HEK293T (cell line): ENCODE data around the gene HOXB2.

ENCODE experiments used
- CTCF ChIA-PET: fragments of 350-600 bp; formaldehyde crosslinking; extraction: SDS; loops from one replicate; lab custom pipeline; 2021; ENCODE audit warnings: antibody characterized with exemption, inconsistent platforms; lab: Yijun Ruan, JAX
- POLR2A ChIA-PET: fragments of 350-600 bp; formaldehyde crosslinking; extraction: SDS; loops from one replicate; lab custom pipeline; 2020; ENCODE audit warnings: antibody characterized with exemption, inconsistent platforms; lab: Yijun Ruan, JAX
- DNase-seq: peaks from one replicate; pipeline ENCODE4 v3.0.0; 2012; ENCODE audit warnings: mixed read lengths; ENCODE audit errors: extremely low spot score
- ARNT ChIP-seq: fragments of 450-650 bp; IDR thresholded peaks from 2 replicates; pipeline ENCODE4 v1.6.1; 2017; ENCODE audit warnings: mild to moderate bottlenecking
- BHLHE40 ChIP-seq: fragments of 450-650 bp; IDR thresholded peaks from 2 replicates; pipeline ENCODE4 v1.6.1; 2016; ENCODE audit warnings: mild to moderate bottlenecking, moderate library complexity, borderline replicate concordance
- CTBP1 ChIP-seq: fragments of 450-650 bp; IDR thresholded peaks from 2 replicates; pipeline ENCODE4 v1.6.1; 2016; ENCODE audit warnings: borderline replicate concordance
- ELF4 ChIP-seq: fragments of 450-650 bp; IDR thresholded peaks from 2 replicates; pipeline ENCODE4 v1.6.1; 2017; ENCODE audit warnings: antibody characterized with exemption
- FOXA1 ChIP-seq: fragments of 450-650 bp; IDR thresholded peaks from 2 replicates; pipeline ENCODE4 v1.6.1; 2016; ENCODE audit warnings: mild to moderate bottlenecking
- FOXK2 ChIP-seq: fragments of 450-650 bp; IDR thresholded peaks from 2 replicates; pipeline ENCODE4 v1.6.1; 2016; ENCODE audit warnings: mild to moderate bottlenecking
- FOXM1 ChIP-seq: fragments of 450-650 bp; IDR thresholded peaks from 2 replicates; pipeline ENCODE4 v1.6.1; 2017; ENCODE audit warnings: mild to moderate bottlenecking, borderline replicate concordance
- HDGF ChIP-seq: fragments of 450-650 bp; IDR thresholded peaks from 2 replicates; pipeline ENCODE4 v1.6.1; 2017; ENCODE audit warnings: antibody characterized with exemption, borderline replicate concordance
- L3MBTL2 ChIP-seq: fragments of 450-650 bp; conservative IDR thresholded peaks from 2 replicates; pipeline ENCODE4 v1.6.1; 2016; ENCODE audit warnings: mild to moderate bottlenecking
- LEF1 ChIP-seq: fragments of 450-650 bp; IDR thresholded peaks from 2 replicates; pipeline ENCODE4 v1.6.1; 2017; ENCODE audit warnings: mild to moderate bottlenecking, borderline replicate concordance
- NFRKB ChIP-seq: fragments of 450-650 bp; IDR thresholded peaks from 2 replicates; pipeline ENCODE4 v1.6.1; 2016; ENCODE audit warnings: mild to moderate bottlenecking, moderate library complexity
- PKNOX1 ChIP-seq: fragments of 450-650 bp; IDR thresholded peaks from 2 replicates; pipeline ENCODE4 v1.6.1; 2016
- SP1 ChIP-seq: fragments of 450-650 bp; IDR thresholded peaks from 2 replicates; pipeline ENCODE4 v1.6.1; 2017
- SUZ12 ChIP-seq: fragments of 450-650 bp; IDR thresholded peaks from 2 replicates; pipeline ENCODE4 v1.6.1; 2016; ENCODE audit warnings: mild to moderate bottlenecking
- TARDBP ChIP-seq: fragments of 450-650 bp; IDR thresholded peaks from 2 replicates; pipeline ENCODE4 v1.6.1; 2016
- ZNF384 ChIP-seq: fragments of 450-650 bp; IDR thresholded peaks from 2 replicates; pipeline ENCODE4 v1.6.1; 2016

The HOXB2 gene

DNA sequence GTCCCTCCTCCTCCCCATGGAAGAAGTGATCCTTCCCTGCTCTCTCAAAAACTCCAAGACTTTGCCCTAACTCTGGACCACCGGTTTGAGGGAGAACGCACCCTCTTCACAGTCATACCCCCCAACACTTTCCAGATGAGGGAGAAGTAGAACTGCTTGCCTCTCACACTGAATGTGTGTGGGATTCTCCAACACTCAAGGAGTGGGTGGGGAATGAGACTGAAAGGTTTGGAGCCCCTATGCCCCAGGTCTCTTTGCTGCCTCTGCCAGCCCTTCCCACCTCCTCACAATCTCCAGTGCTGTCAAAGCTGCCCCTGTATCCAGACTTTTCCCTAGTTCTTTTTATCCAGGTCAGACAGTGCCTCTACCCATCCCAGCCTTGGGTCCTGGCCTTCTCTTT lies 21.8 kb upstream of the HOXB2 start:
- CTCF ChIA-PET = interaction anchor here (1.8 kb wide), 1 partner anchor 66 kb away, joined by 8 read pairs; no protein-coding TSS in a partner anchor

DNA sequence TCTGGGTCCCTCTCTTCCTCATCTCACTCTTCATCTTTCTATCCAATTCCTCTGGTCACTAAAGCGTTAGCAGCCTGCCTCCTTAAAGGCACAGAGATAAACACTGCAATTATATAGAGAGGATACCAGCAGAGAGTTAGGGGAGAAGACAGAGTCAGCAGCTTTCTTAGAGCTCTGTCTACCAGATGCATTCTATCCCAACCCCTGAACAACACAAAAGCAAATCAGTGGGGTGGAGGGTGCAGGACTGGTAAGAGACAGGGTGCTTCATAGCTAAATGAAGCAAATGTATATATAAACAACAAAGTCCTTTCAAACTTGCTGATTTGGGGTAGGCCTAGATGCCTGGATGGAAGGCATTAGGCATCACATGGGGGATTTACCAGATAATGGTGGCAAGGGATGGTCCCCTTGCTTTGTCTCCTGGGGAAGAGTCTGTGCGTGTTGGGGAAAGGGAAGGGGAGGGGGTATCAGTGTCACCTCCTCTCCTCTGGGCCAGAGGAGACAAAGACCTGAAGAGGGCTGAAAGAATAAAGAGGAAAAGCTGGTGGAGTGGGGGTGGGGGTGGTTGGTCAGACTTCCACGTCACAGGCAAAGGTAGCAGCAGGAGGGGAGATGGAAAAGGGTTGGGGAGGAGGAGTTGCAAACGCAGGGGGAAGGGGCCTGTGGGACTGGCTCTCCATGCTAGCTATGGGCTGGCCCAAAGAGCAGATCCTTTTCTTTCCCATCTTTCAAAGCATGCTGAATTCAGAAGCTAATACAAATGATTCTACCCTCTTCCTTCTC lies 21.2 kb upstream of the HOXB2 start:
- no peak for DNase-seq
- ChIA-PET CTCF (interaction anchor here (1.8 kb wide), 1 partner anchor 65 kb away, joined by 8 read pairs; no protein-coding TSS in a partner anchor), POLR2A (interaction anchor here (1.2 to 3.0 kb wide), 5 partner anchors 9 to 22 kb away, joined by 4 to 12 read pairs (median 5); no protein-coding TSS in a partner anchor)
- no peak for TF ChIP-seq NFRKB
- no peak for TF ChIP-seq SUZ12
- TF ChIP-seq ELF4 = no peak
- no peak for TF ChIP-seq ZNF384
- no peak for TF ChIP-seq FOXM1
- no peak for TF ChIP-seq FOXK2
- TF ChIP-seq SP1 = no peak
- no peak for TF ChIP-seq TARDBP
- no peak for TF ChIP-seq FOXA1
- TF ChIP-seq HDGF = no peak
- TF ChIP-seq ARNT = no peak
- no peak for TF ChIP-seq BHLHE40
- TF ChIP-seq L3MBTL2 = no peak
- TF ChIP-seq LEF1 = no peak
- TF ChIP-seq CTBP1 = no peak
- no peak for TF ChIP-seq PKNOX1

More for the DNA sequence above, 21.8 kb upstream of the HOXB2 start:
- DNase-seq = no peak
- no peak for TF ChIP-seq SP1
- no peak for TF ChIP-seq BHLHE40
- no peak for TF ChIP-seq ARNT
- TF ChIP-seq LEF1 = no peak
- TF ChIP-seq L3MBTL2 = no peak
- TF ChIP-seq TARDBP = no peak
- TF ChIP-seq PKNOX1 = no peak
- no peak for TF ChIP-seq HDGF
- TF ChIP-seq FOXM1 = no peak
- no peak for TF ChIP-seq FOXA1
- no peak for TF ChIP-seq CTBP1
- TF ChIP-seq ELF4 = no peak
- POLR2A ChIA-PET = interaction anchor here (1.2 to 3.0 kb wide), 5 partner anchors 9 to 22 kb away, joined by 4 to 12 read pairs (median 5); no protein-coding TSS in a partner anchor

DNA sequence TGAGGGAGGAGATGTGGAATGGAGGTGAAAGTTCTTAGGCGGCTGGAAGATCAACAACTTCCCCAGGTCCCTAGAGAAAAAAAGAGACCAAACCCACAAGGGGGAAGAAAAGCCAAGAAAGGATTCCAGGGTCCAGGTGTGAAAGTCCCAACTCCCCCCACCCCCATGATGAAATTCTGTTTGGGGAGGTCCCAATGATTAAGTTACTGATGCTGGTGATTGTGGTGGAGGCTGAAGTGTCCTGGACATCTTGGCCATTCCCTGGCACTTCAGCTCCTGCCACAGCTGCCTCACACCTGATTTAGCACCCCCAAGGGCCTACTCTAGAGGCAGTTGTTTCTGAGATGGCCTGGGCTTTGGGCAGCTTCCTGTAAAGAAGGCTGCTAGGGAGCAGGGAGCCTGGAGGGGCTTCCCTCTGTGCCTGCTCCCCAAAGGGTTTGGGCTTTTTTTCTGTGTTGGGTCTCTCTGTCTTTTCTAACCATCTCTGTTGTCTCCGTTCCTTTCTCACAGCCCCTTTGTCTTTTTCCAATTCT lies 20.2 kb upstream of the HOXB2 start:
- no peak for TF ChIP-seq PKNOX1
- no peak for TF ChIP-seq TARDBP
- no peak for TF ChIP-seq L3MBTL2
- ChIA-PET CTCF (no interaction called here), POLR2A (no interaction called here)
- no peak for DNase-seq

- no peak for DNase-seq
- ChIA-PET POLR2A (no interaction called here), CTCF (no interaction called here)
- TF ChIP-seq L3MBTL2 (no peak), ZNF384 (no peak), FOXK2 (no peak), FOXA1 (no peak), HDGF (no peak), ELF4 (no peak), BHLHE40 (no peak), NFRKB (no peak), FOXM1 (no peak), CTBP1 (no peak), SUZ12 (no peak), LEF1 (no peak), PKNOX1 (no peak), SP1 (no peak), TARDBP (no peak), ARNT (no peak)
These were observed 19.5 kb upstream of the HOXB2 start for GRCh38 chr17:48564188-48565021.

GRCh38 chr17:48563867-48564187 lies 18.9 kb upstream of the HOXB2 start:
- ChIA-PET POLR2A (interaction anchor here (0.9 to 2.3 kb wide), 2 partner anchors 16 to 24 kb away, joined by 4 to 9 read pairs; no protein-coding TSS in a partner anchor), CTCF (interaction anchor here (0.6 to 0.7 kb wide), 2 partner anchors 62 to 95 kb away, joined by 3 read pairs; no protein-coding TSS in a partner anchor)
- TF ChIP-seq L3MBTL2 (no peak), NFRKB (no peak), PKNOX1 (no peak)
- DNase-seq = no peak
